IMR-90 (cell line): ENCODE measurements around the gene ZSCAN31. TPM values are rescaled to one million over a fixed set of nuclear protein-coding genes. Genes with fewer than 3 reads are reported as not detected.

Source experiments
- ATAC-seq: fragments of 200-7000 bp; cut with Tn5 transposase; 2 replicates; pipeline ENCODE4 v1.9.1; 2020; ENCODE audit warnings: low read depth, mild to moderate bottlenecking, moderate library complexity
- BruUV-seq: library from RNA; stranded (reverse); fragments of 400-500 nt; replicated peaks from 2 replicates; lab custom pipeline; 2021; lab: Mats Ljungman, UMichigan
- CTCF ChIA-PET: fragments of 300-600 bp; formaldehyde crosslinking; extraction: SDS; loops from one replicate; lab custom pipeline; 2021; ENCODE audit warnings: antibody characterized with exemption; lab: Yijun Ruan, JAX
- POLR2A ChIA-PET: fragments of 300-600 bp; sonication (Branson Sonifier 250); formaldehyde crosslinking; loops from one replicate; lab custom pipeline; 2022; ENCODE audit warnings: antibody characterized with exemption; ENCODE audit not compliant: unreplicated experiment; lab: Charles Lee
- DNase-seq: peaks from one replicate; pipeline ENCODE4 v3.0.0; 2013
- H2AFZ ChIP-seq: replicated peaks from 2 replicates; pipeline ENCODE3; 2013; ENCODE audit warnings: low read length, mild to moderate bottlenecking; ENCODE audit not compliant: poor library complexity
- H2AK5ac ChIP-seq: 2 replicates; pipeline ENCODE4 v1.6.1; 2013; ENCODE audit warnings: low read depth, low read length, inconsistent platforms
- H2AK9ac ChIP-seq: replicated peaks from 2 replicates; pipeline ENCODE3; 2013; ENCODE audit warnings: mild to moderate bottlenecking, low read depth, low read length, moderate library complexity; ENCODE audit not compliant: poor library complexity
- H2BK120ac ChIP-seq: 2 replicates; pipeline ENCODE4 v1.6.1; 2013; ENCODE audit warnings: low read depth, low read length, inconsistent platforms
- H2BK15ac ChIP-seq: 3 replicates; pipeline ENCODE4 v1.6.1; 2013; ENCODE audit warnings: low read depth, low read length, inconsistent platforms
- H2BK20ac ChIP-seq: 2 replicates; pipeline ENCODE4 v1.6.1; 2013; ENCODE audit warnings: low read depth, mild to moderate bottlenecking, inconsistent platforms, low read length, moderate library complexity
- H2BK5ac ChIP-seq: 2 replicates; pipeline ENCODE4 v1.6.1; 2013; ENCODE audit warnings: mild to moderate bottlenecking, low read depth, low read length, inconsistent platforms; ENCODE audit not compliant: poor library complexity, severe bottlenecking
- H3K14ac ChIP-seq: replicated peaks from 2 replicates; pipeline ENCODE4 v1.6.1; 2013; ENCODE audit warnings: low read depth, low read length, inconsistent platforms
- H3K18ac ChIP-seq: 2 replicates; pipeline ENCODE4 v1.6.1; 2013; ENCODE audit warnings: low read depth, low read length, control low read depth
- H3K23ac ChIP-seq: 2 replicates; pipeline ENCODE4 v1.6.1; 2013; ENCODE audit warnings: low read depth, low read length, inconsistent platforms
- H3K27ac ChIP-seq: 2 replicates; pipeline ENCODE4 v1.5.1; 2013; ENCODE audit warnings: mild to moderate bottlenecking, control low read depth, low read length; ENCODE audit not compliant: insufficient read depth
- H3K27me3 ChIP-seq: 2 replicates; pipeline ENCODE4 v1.6.1; 2013; ENCODE audit warnings: low read length; ENCODE audit not compliant: control insufficient read depth, insufficient read depth
- H3K36me3 ChIP-seq: 2 replicates; pipeline ENCODE4 v1.6.1; 2013; ENCODE audit warnings: low read length, mixed read lengths; ENCODE audit not compliant: control insufficient read depth, insufficient read depth
- H3K4ac ChIP-seq: 2 replicates; pipeline ENCODE4 v1.6.1; 2013; ENCODE audit warnings: low read depth, low read length, inconsistent platforms
- H3K4me1 ChIP-seq: 2 replicates; pipeline ENCODE4 v1.6.1; 2013; ENCODE audit warnings: low read length, mixed read lengths; ENCODE audit not compliant: control insufficient read depth, insufficient read depth
- H3K4me2 ChIP-seq: 2 replicates; pipeline ENCODE4 v1.6.1; 2013; ENCODE audit warnings: low read depth, mild to moderate bottlenecking, control low read depth, low read length, moderate library complexity
- H3K4me3 ChIP-seq: 2 replicates; pipeline ENCODE4 v1.5.1; 2013; ENCODE audit warnings: low read depth, mild to moderate bottlenecking, control low read depth, low read length, moderate library complexity; ENCODE audit not compliant: insufficient read depth
- H3K56ac ChIP-seq: 2 replicates; pipeline ENCODE4 v1.6.1; 2013; ENCODE audit warnings: low read length, inconsistent platforms; ENCODE audit not compliant: insufficient read depth; ENCODE audit errors: extremely low read depth
- H3K79me1 ChIP-seq, 2 experiments: 2 replicates each; pipeline ENCODE4 v1.6.1; 2013; ENCODE audit warnings: low read length in 2 of 2, inconsistent platforms in 1 of 2, low read depth in 1 of 2
- H3K9ac ChIP-seq: 2 replicates; pipeline ENCODE4 v1.6.1; 2013; ENCODE audit warnings: low read depth, low read length, control low read depth
- H3K9me1 ChIP-seq: 2 replicates; pipeline ENCODE4 v1.6.1; 2013; ENCODE audit warnings: low read length, inconsistent platforms; ENCODE audit not compliant: insufficient read depth
- H3K9me3 ChIP-seq: 2 replicates; pipeline ENCODE4 v1.6.1; 2013; ENCODE audit warnings: low read length; ENCODE audit not compliant: control insufficient read depth, insufficient read depth
- H4K20me1 ChIP-seq: 2 replicates; pipeline ENCODE4 v1.6.1; 2013; ENCODE audit warnings: low read length, inconsistent platforms; ENCODE audit not compliant: insufficient read depth
- H4K5ac ChIP-seq: 2 replicates; pipeline ENCODE4 v1.6.1; 2013; ENCODE audit warnings: mild to moderate bottlenecking, low read depth, low read length, control low read depth
- H4K8ac ChIP-seq, 2 experiments: 2 replicates each; pipeline ENCODE4 v1.6.1; 2013; ENCODE audit warnings: low read depth in 2 of 2, low read length in 2 of 2, control low read depth in 1 of 2, inconsistent platforms in 1 of 2
- H4K91ac ChIP-seq: 2 replicates; pipeline ENCODE4 v1.6.1; 2013; ENCODE audit warnings: low read depth, low read length, inconsistent platforms; ENCODE audit not compliant: insufficient read depth
- BHLHE40 ChIP-seq: fragments of 150-350 bp; IDR thresholded peaks from 2 replicates; pipeline ENCODE4 v1.6.1; 2016; ENCODE audit warnings: mild to moderate bottlenecking, low read depth, low read length
- CEBPB ChIP-seq: IDR thresholded peaks from 2 replicates; pipeline ENCODE4 v1.6.1; 2012; ENCODE audit warnings: low read depth, low read length, improper control_type of control experiment
- CHD1 ChIP-seq: IDR thresholded peaks from 2 replicates; pipeline ENCODE4 v1.6.1; 2012; ENCODE audit warnings: low read depth, low read length, improper control_type of control experiment
- CTCF ChIP-seq: conservative IDR thresholded peaks from 2 replicates; pipeline ENCODE4 v1.5.1; 2012; ENCODE audit warnings: mild to moderate bottlenecking, low read depth, low read length, improper control_type of control experiment
- ELK1 ChIP-seq: fragments of 150-350 bp; IDR thresholded peaks from 2 replicates; pipeline ENCODE4 v1.6.1; 2016; ENCODE audit warnings: low read depth, mild to moderate bottlenecking, low read length, moderate library complexity, borderline replicate concordance
- FOS ChIP-seq: fragments of 150-350 bp; IDR thresholded peaks from 2 replicates; pipeline ENCODE4 v1.6.1; 2016; ENCODE audit warnings: low read depth, low read length
- MAFK ChIP-seq: IDR thresholded peaks from 2 replicates; pipeline ENCODE4 v1.6.1; 2012; ENCODE audit warnings: low read depth, low read length, improper control_type of control experiment
- MAZ ChIP-seq: IDR thresholded peaks from 2 replicates; pipeline ENCODE4 v1.6.1; 2012; ENCODE audit warnings: low read depth, mild to moderate bottlenecking, low read length, improper control_type of control experiment, moderate library complexity, borderline replicate concordance
- NFE2L2 ChIP-seq: fragments of 150-350 bp; IDR thresholded peaks from 2 replicates; pipeline ENCODE4 v1.6.1; 2016; ENCODE audit warnings: low read depth, mild to moderate bottlenecking, low read length
- POLR2A ChIP-seq: IDR thresholded peaks from 2 replicates; pipeline ENCODE4 v1.6.1; 2012; ENCODE audit warnings: mild to moderate bottlenecking, low read depth, low read length
- RAD21 ChIP-seq: IDR thresholded peaks from 2 replicates; pipeline ENCODE4 v1.6.1; 2012; ENCODE audit warnings: low read length, improper control_type of control experiment
- RCOR1 ChIP-seq: IDR thresholded peaks from 2 replicates; pipeline ENCODE4 v1.6.1; 2012; ENCODE audit warnings: mild to moderate bottlenecking, low read length, improper control_type of control experiment; ENCODE audit not compliant: insufficient replicate concordance
- SMC3 ChIP-seq: fragments of 150-350 bp; IDR thresholded peaks from 2 replicates; pipeline ENCODE4 v1.6.1; 2016; ENCODE audit warnings: low read depth, mild to moderate bottlenecking, antibody characterized with exemption, low read length, moderate library complexity
- USF2 ChIP-seq: fragments of 150-350 bp; IDR thresholded peaks from 2 replicates; pipeline ENCODE4 v1.6.1; 2017; ENCODE audit warnings: mild to moderate bottlenecking, antibody characterized with exemption, low read length, low read depth
- dilution Hi-C: fragments of 300-500 bp; cut with HindIII; formaldehyde crosslinking; loops from one replicate; pipeline ENCODE4 v1.14.3; 2018; ENCODE audit warnings: low sequenced_read_pairs; ENCODE audit not compliant: unreplicated experiment
- in situ Hi-C: fragments of 300-500 bp; cut with MboI; formaldehyde crosslinking; loops from 3 replicates; pipeline ENCODE4 v1.14.3; 2019; ENCODE audit warnings: low sequenced_read_pairs, inconsistent platforms, mixed read lengths
- intact Hi-C: fragments of 100-400 bp; cut with micrococcal nuclease; formaldehyde crosslinking; loops from 2 replicates; pipeline ENCODE4 v1.10.0; 2022
- polyA plus RNA-seq, 3 experiments: library from polyadenylated mRNA; depleted of rRNA; stranded (reverse); fragments of >200 nt; gene quantifications; 2 replicates each; pipeline ENCODE4 v1.2.3, GENCODE V29; 2012; ENCODE audit warnings: low replicate concordance in 1 of 3
- total RNA-seq: library from RNA; depleted of rRNA; stranded (reverse); fragments of >200 nt; gene quantifications from 2 replicates; pipeline ENCODE4 v1.2.3, GENCODE V29; 2012

Gene ZSCAN31
- total and polyA plus RNA-seq, 2 of the 4 experiments (the other 2 are of a cell fraction): 1.4 to 4.7 TPM

- no peak for ATAC-seq
- Histone ChIP-seq H3K9ac (no peak overlapping the region), H4K5ac (no peak overlapping the region), H2AK5ac (no peak overlapping the region), H3K18ac (no peak overlapping the region), H3K4me2 (no peak overlapping the region), H4K8ac (no peak overlapping the region), H4K91ac (no peak overlapping the region), H3K4ac (no peak overlapping the region), H2BK120ac (no peak overlapping the region), H3K23ac (no peak overlapping the region), H3K4me3 (no peak overlapping the region), H4K20me1 (no peaks in the 10 kb centered on the region), H2BK5ac (no peak overlapping the region), H3K27me3 (no peaks in the 10 kb centered on the region), H3K27ac (no peak overlapping the region), H2AFZ (no peak overlapping the region), H3K4me1 (no peaks in the 10 kb centered on the region), H3K56ac (no peak overlapping the region), H3K79me1 (peaks cover 10 to 13% of the 10 kb centered on the region in 2 experiments), H3K36me3 (peaks cover 25% of the 10 kb centered on the region), H2BK15ac (no peak overlapping the region), H2BK20ac (no peak overlapping the region), H3K9me3 (no peaks in the 10 kb centered on the region), H3K14ac (no peak overlapping the region), H2AK9ac (no peak overlapping the region), H3K9me1 (peaks cover 3% of the 10 kb centered on the region)
- no peak for DNase-seq
- no TSS peak for BruUV-seq
- intact Hi-C loops (no loop called here), dilution Hi-C loops (no loop called here), in situ Hi-C loops (no loop called here)
- CTCF ChIA-PET: no interaction called here
- POLR2A ChIA-PET: no interaction called here
- TF ChIP-seq USF2 (no peak), MAFK (no peak), ELK1 (no peak), RAD21 (no peak), CEBPB (no peak), NFE2L2 (no peak), CHD1 (no peak), RCOR1 (no peak), SMC3 (no peak), BHLHE40 (no peak), FOS (no peak), MAZ (no peak), CTCF (no peak), POLR2A (no peak)
These were observed 61.1 kb downstream of the ZSCAN31 start for GRCh38 chr6:28274888-28275287.
